Small intestine (tissue), 16 donors: ENCODE measurements around the gene TMBIM4. TPM values are rescaled to one million over a fixed set of nuclear protein-coding genes. Genes with fewer than 3 reads are reported as not detected.
"Not testable (repeated sequence)": the region's sequence is repeated elsewhere in the genome, so short reads cannot be mapped to it uniquely, and the experiment has no call there.

Experiments
- DNase-seq, 2 donors: peaks; one replicate each; pipeline versions ENCODE4 v3.0.0 to v3.0.0-alpha.2; 2013
- FAIRE-seq: peaks from 2 replicates; lab custom pipeline; 2012; peaks lifted over from hg19 to GRCh38; lab: Jason Lieb, UNC
- H3K27ac ChIP-seq, 3 donors: one replicate each; pipeline ENCODE4 v1.5.1; 2013; ENCODE audit warnings: low read length in 2 of 3, mild to moderate bottlenecking in 2 of 3, control low read depth in 1 of 3, inconsistent platforms in 1 of 3, low read depth in 1 of 3, moderate library complexity in 1 of 3
- H3K27me3 ChIP-seq, 3 donors: one replicate each; pipeline ENCODE4 v1.6.1; 2013; ENCODE audit warnings: low read length in 3 of 3, inconsistent platforms in 1 of 3; ENCODE audit not compliant: control insufficient read depth in 3 of 3, insufficient read depth in 3 of 3
- H3K36me3 ChIP-seq, 3 donors: one replicate each; pipeline ENCODE4 v1.6.1; 2013; ENCODE audit warnings: low read length in 3 of 3, inconsistent platforms in 1 of 3, low read depth in 1 of 3, mild to moderate bottlenecking in 1 of 3, moderate library complexity in 1 of 3; ENCODE audit not compliant: control insufficient read depth in 3 of 3, insufficient read depth in 2 of 3
- H3K4me1 ChIP-seq, 3 donors: one replicate each; pipeline ENCODE4 v1.6.1; 2013; ENCODE audit warnings: low read length in 2 of 3, inconsistent platforms in 1 of 3, low read depth in 1 of 3, mild to moderate bottlenecking in 1 of 3, moderate library complexity in 1 of 3; ENCODE audit not compliant: control insufficient read depth in 3 of 3, insufficient read depth in 2 of 3
- H3K4me3 ChIP-seq, 3 donors: one replicate each; pipeline ENCODE4 v1.5.1; 2013; ENCODE audit warnings: low read length in 3 of 3, control low read depth in 1 of 3, inconsistent platforms in 1 of 3, low read depth in 1 of 3, mild to moderate bottlenecking in 1 of 3, moderate library complexity in 1 of 3
- H3K9me3 ChIP-seq, 2 donors: one replicate each; pipeline ENCODE4 v1.6.1; 2013; ENCODE audit warnings: low read depth in 1 of 2, low read length in 1 of 2; ENCODE audit not compliant: control insufficient read depth in 2 of 2, insufficient read depth in 1 of 2
- WGBS, 3 donors: extraction: QIAGEN DNeasy Blood & Tissue Kit; methylation state at CpG; one replicate each; pipeline ENCODE4 v1.1.7; 2013; 5-methylcytosine and 5-hydroxymethylcytosine counted together
- long read RNA-seq, 10 donors: transcript quantifications; one replicate each; lab custom pipeline, GENCODE V29; 2026
- polyA plus RNA-seq, 4 donors: library from polyadenylated mRNA; stranded (reverse) in 3 of 4; unstranded in 1 of 4; fragments of 200-250 nt in 3 of 4; fragments of 120-200 nt in 1 of 4; gene quantifications; one replicate each; pipeline versions ENCODE4 v1.2.1 to v1.2.3, GENCODE V29; 2013
- donor health status: healthy with polysubstance abuse.
- donor health status: control.
- donor health status: control.
- donor health status: Bipolar disorder and iron deficiency.
- donor health status: healthy.

TMBIM4 gene, protein sequence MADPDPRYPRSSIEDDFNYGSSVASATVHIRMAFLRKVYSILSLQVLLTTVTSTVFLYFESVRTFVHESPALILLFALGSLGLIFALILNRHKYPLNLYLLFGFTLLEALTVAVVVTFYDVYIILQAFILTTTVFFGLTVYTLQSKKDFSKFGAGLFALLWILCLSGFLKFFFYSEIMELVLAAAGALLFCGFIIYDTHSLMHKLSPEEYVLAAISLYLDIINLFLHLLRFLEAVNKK
- 100 to 1,000 TPM in 2 of 4 donors, 10 to 100 TPM in 2; 45.7 to 165 (median 101) TPM for polyA plus RNA-seq
- long read RNA-seq, donor 1, transcript TMBIM4-202 (7 exons, 2,952 nt) = major isoform, 130 of 221 reads
- long read RNA-seq, donor 1, transcript TMBIM4-206 (2 exons, 552 nt) = minor isoform, 7 of 221 reads
- long read RNA-seq, donor 1, partial matches to known transcripts = 73 of 221 reads
- long read RNA-seq, donor 1, other reads (novel, unspliced or antisense) = 0 of 221 reads
- long read RNA-seq, donor 2, transcript TMBIM4-202 (7 exons, 2,952 nt) = major isoform, 31 of 48 reads
- long read RNA-seq, donor 2, partial matches to known transcripts = 15 of 48 reads
- long read RNA-seq, donor 2, other reads (novel, unspliced or antisense) = 0 of 48 reads
- long read RNA-seq, donor 3, transcript TMBIM4-202 (7 exons, 2,952 nt) = major isoform, 35 of 44 reads
- long read RNA-seq, donor 3, transcript TMBIM4-206 (2 exons, 552 nt) = minor isoform, 5 of 44 reads
- long read RNA-seq, donor 3, partial matches to known transcripts = 0 of 44 reads
- long read RNA-seq, donor 3, other reads (novel, unspliced or antisense) = 0 of 44 reads
- long read RNA-seq, donor 4, partial matches to known transcripts = 0 of 1 reads
- long read RNA-seq, donor 4, other reads (novel, unspliced or antisense) = 0 of 1 reads
- long read RNA-seq, donor 5, transcript TMBIM4-202 (7 exons, 2,952 nt) = major isoform, 17 of 28 reads
- long read RNA-seq, donor 5, partial matches to known transcripts = 8 of 28 reads
- long read RNA-seq, donor 5, other reads (novel, unspliced or antisense) = 0 of 28 reads
- long read RNA-seq, donor 6, transcript TMBIM4-202 (7 exons, 2,952 nt) = major isoform, 70 of 74 reads
- long read RNA-seq, donor 6, partial matches to known transcripts = 0 of 74 reads
- long read RNA-seq, donor 6, other reads (novel, unspliced or antisense) = 0 of 74 reads
- long read RNA-seq, donor 7 = 0 reads
- long read RNA-seq, donor 8, transcript TMBIM4-202 (7 exons, 2,952 nt) = major isoform, 12 of 12 reads
- long read RNA-seq, donor 8, partial matches to known transcripts = 0 of 12 reads
- long read RNA-seq, donor 8, other reads (novel, unspliced or antisense) = 0 of 12 reads
- long read RNA-seq, donor 9, transcript TMBIM4-202 (7 exons, 2,952 nt) = major isoform, 14 of 26 reads
- long read RNA-seq, donor 9, partial matches to known transcripts = 11 of 26 reads
- long read RNA-seq, donor 9, other reads (novel, unspliced or antisense) = 0 of 26 reads
- long read RNA-seq, donor 10, transcript TMBIM4-202 (7 exons, 2,952 nt) = major isoform, 114 of 119 reads
- long read RNA-seq, donor 10, partial matches to known transcripts = 0 of 119 reads
- long read RNA-seq, donor 10, other reads (novel, unspliced or antisense) = 0 of 119 reads

DNA sequence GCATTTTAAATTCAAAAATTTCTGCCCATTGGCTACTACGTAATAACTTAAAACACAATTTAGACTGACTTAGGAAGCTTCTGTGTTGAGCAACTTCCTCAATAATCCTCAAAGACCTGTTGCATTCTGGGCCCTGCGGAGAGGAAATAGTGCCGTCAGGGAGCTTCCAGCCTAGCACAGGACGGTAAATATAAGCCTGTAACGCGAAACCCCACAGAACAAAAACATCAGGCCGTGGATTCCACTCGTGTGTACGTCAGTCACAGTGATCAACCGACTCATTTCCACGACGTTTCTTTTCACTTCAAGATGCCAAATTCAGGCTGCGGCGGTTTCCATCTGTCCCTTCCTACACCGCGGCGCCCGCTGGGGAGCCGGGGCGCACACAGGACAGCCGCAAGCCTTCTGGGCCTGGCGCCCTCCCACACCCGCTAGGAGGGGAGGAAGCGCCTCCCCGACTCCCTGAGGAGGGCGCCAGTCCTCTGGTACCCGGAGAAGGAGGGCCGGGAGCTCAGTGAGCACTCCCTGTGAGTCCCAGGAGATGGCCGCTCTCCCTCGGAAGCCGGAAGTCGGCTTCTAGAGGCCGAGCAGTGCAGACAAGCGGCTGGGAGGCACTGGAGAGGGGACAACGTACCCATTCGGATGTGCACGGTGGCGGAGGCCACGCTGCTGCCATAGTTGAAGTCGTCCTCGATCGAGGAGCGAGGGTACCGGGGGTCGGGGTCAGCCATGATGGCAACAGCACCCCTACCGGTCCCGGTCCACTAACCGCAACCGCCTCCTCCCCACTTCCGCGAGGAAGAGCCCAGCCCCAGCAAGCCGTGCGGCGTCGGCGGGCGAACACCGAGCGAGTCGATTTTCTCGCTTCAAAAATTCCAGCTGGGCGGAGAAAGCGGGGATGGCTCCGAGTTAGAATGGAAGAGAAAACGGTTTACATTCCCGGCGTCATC lies at the start of gene TMBIM4:
TMBIM4 (minus strand) TSS at position 776 of the 950 bp plus-strand sequence; CDS start at position 731, 45 bp downstream.
- Histone ChIP-seq H3K4me1 (peaks cover 0 to 4% (median 0%) of the 10 kb centered on the region in 3 donors), H3K36me3 (peaks cover 0 to 6% (median 0%) of the 10 kb centered on the region in 3 donors), H3K9me3 (peaks cover 0 to 9% of the 10 kb centered on the region in 2 donors), H3K27me3 (no peaks in the 10 kb centered on the region), H3K4me3 (peak within 1 kb of the TSS; percentile 71 to 97 (median 87)), H3K27ac (peak within 1 kb of the TSS; percentile 99 to 100 (median 99))
- WGBS, 3 donors = 0% methylated on average over 63 to 67 of the region's 67 CpGs
- FAIRE-seq = no peak
- DNase-seq = peak; percentile 87 to 96

DNA sequence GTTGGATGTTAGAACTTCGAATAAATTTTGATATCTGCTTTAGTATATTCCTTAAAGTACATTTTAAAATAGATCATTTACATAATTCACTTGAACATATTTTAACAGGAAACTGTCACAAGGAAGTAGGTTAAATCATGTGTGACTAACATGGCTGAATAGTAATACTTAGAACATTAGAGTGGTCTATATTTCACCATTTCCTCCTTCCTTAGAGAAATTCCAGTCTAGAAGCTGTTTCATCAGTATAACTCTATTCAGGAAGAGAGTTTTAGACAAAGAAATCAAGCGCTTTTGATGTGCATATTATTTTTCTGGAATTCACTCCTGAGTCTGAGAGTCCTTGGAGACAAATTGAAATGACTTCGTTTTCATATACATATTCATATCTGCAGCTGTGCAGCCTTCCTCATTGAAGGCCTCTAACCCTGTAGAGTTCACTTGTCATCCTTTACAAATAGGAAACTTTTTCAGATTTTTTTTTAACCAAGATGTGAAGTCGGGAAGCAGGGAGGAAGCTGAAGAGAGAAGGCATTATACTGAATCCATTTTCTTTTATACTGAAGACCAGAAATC lies 47.6 kb upstream of the TMBIM4 start:
- WGBS, 3 donors = 77 to 88% (median 83%) methylated on average over 4 of the region's 4 CpGs
- H3K4me3 ChIP-seq = no peak overlapping the region
- H3K27me3 ChIP-seq = no peaks in the 10 kb centered on the region
- peaks cover 0 to 6% (median 0%) of the 10 kb centered on the region in 3 donors for H3K4me1 ChIP-seq
- no peaks in the 10 kb centered on the region for H3K36me3 ChIP-seq
- DNase-seq (no peak), FAIRE-seq (no peak)
- H3K27ac ChIP-seq = no peak overlapping the region
- no peaks in the 10 kb centered on the region for H3K9me3 ChIP-seq

DNA sequence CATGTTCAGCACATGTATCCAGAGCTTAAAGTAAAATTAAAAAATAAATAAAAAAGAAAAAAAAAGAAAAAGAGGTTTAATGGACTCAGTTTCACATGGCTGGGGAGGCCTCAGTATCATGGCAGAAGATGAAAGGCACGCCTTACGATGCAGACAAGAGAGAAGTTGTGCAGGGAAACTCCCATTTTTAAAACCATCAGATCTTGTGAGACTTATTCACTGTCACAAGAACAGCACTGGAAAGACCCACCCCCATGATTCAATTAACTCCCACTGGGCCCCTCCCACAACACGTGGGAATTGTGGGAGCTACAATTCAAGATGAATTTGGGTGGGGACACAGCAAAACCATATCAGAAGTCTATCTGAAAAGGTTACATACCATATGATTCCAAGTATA lies 43.2 kb upstream of the TMBIM4 start:
- not testable (repeated sequence) for H3K4me3 ChIP-seq, H3K4me1 ChIP-seq, FAIRE-seq, H3K27ac ChIP-seq, H3K36me3 ChIP-seq, H3K27me3 ChIP-seq, DNase-seq, H3K9me3 ChIP-seq
- 79 to 82% (median 81%) methylated on average over 3 of the region's 3 CpGs for WGBS, 3 donors

DNA sequence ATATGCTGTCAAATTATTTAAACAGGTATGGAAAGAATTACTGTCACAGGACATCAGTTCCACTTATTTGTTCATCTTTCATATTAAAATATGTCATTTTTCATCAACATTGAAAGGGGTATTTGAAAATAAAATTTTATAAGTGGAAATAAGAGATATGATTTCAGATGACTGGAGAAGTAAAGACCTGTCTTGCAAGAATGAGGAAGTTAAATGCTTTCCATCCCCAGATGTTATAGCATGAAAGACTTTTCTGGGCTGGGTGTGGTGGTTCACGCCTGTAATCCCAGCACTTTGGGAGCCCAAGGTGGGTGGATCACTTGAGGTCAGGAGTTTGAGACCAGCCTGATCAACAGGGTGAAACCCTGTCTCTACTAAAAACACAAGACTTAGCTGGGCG lies 41.8 kb upstream of the TMBIM4 start:
- 67 to 82% (median 80%) methylated on average over 2 of the region's 2 CpGs for WGBS, 3 donors
- not testable (repeated sequence) for H3K27ac ChIP-seq, FAIRE-seq

DNA sequence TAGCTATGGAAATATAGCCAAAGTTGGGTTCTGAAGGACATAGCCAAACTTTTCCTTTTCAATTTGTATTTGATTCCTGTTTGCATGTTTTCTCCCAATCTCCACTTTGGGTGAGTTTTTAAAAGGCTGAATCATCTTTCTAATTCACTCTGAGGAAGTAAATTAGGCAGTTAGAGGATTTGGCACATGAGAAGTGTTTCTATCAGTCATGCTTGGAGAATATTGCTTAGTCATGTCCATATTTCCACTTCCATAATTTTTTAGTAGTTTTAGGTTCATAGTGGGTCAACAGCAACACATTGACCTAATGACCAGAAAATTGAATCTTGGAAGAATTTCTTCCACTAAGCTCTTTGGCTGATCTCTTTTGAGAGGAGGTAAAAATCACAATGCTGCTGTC lies 41.0 kb upstream of the TMBIM4 start:
- H3K36me3 ChIP-seq = no peaks in the 10 kb centered on the region
- no peaks in the 10 kb centered on the region for H3K9me3 ChIP-seq
- no peak overlapping the region for H3K27ac ChIP-seq
- FAIRE-seq (no peak), DNase-seq (no peak)
- peaks cover 0 to 6% (median 0%) of the 10 kb centered on the region in 3 donors for H3K4me1 ChIP-seq
- H3K27me3 ChIP-seq = no peaks in the 10 kb centered on the region
- no peak overlapping the region for H3K4me3 ChIP-seq

More for the DNA sequence above, 41.8 kb upstream of the TMBIM4 start:
- not testable (repeated sequence) for H3K9me3 ChIP-seq, H3K27me3 ChIP-seq, H3K4me1 ChIP-seq, H3K36me3 ChIP-seq, DNase-seq, H3K4me3 ChIP-seq

DNA sequence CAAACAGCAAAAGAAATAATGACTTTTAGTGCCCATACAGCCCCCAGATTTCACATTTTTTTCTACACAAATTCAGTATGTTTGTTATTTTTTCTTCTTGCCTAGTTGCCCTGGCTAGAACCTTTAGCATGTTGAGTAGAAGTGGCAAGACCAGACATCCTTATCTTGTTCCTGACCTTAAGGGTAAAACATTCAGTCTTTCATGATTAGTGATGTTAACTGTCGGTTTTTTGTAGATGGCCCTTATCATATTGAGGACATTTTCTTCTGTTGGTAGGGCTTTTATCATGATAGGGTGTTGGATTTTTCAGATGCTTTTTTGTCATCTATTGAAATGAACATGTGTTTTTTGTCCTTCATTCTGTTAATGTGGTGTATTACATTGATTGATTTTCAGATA lies 36.3 kb upstream of the TMBIM4 start:
- Histone ChIP-seq H3K9me3 (no peaks in the 10 kb centered on the region), H3K4me3 (no peak overlapping the region), H3K36me3 (no peaks in the 10 kb centered on the region), H3K4me1 (no peaks in the 10 kb centered on the region), H3K27me3 (no peaks in the 10 kb centered on the region), H3K27ac (no peak overlapping the region)
- FAIRE-seq = no peak
- no peak for DNase-seq
- 65 to 83% (median 81%) methylated on average over 1 of the region's 1 CpG for WGBS, 3 donors

DNA sequence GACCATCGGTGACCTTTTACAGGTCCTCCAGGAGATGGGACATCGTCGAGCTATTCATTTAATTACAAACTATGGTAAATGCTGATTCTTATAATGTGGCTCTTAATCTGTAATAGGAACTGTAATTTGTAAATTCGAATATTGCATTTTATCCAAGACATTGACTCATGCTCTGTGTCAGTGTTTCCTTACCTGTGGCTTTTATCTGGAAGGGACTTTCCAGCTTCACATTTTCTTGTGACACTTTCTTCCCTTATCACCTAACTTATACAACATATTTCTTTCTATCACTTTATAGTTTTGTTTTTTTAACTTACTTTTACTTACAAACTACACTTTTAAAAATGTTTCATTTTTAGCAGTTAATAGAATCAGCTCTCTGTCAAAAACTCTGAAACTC lies 34.0 kb upstream of the TMBIM4 start:
- 57 to 76% (median 58%) methylated on average over 4 of the region's 4 CpGs for WGBS, 3 donors
- Histone ChIP-seq H3K9me3 (peaks cover 0 to 5% of the 10 kb centered on the region in 2 donors), H3K4me1 (no peaks in the 10 kb centered on the region), H3K36me3 (no peaks in the 10 kb centered on the region), H3K27ac (no peak overlapping the region), H3K4me3 (no peak overlapping the region), H3K27me3 (no peaks in the 10 kb centered on the region)
- no peak for FAIRE-seq
- no peak for DNase-seq
